ENCODE results near the gene RAI1.
"Not testable (repeated sequence)": the region's sequence is repeated elsewhere in the genome, so short reads cannot be mapped to it uniquely, and the experiment has no call there.

Gene RAI1

DNA sequence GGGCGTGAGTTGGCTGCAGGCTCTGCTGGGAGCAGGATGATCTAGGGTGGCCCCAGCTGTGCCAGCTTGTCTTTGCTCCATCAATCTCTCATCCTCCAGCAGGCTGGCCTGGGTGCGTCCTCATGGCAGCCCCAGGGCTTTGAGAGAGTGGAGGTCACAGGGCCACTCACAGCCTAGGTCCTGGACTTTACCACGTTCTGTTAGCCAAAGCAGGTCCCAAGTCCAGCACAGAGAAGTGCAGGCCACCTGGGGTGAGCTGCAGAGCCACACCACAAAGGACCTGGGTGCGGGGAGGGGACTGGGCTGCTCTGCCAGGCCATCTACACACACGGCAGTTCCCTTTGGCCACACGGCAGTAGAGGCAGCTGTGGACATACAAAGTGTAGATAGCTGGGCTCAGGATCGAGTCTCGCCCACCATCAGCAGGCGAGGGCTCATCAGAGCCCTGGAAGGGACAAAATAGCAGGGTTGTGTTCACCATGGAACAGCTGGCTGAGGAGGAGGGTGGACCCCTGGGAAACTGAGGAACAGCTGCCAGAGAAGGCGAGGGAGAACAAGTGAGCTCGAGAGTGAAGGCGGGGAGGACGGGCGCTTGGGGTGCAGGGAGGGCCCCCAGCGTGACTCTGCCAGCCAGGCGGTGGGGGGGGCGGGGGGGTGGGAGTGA is 125.5 kb downstream of the RAI1 start:
- DNase-seq: no peak

- no peak for DNase-seq
Observed at GRCh38 chr17:17807440-17807839, 126.2 kb downstream of the RAI1 start.

DNA sequence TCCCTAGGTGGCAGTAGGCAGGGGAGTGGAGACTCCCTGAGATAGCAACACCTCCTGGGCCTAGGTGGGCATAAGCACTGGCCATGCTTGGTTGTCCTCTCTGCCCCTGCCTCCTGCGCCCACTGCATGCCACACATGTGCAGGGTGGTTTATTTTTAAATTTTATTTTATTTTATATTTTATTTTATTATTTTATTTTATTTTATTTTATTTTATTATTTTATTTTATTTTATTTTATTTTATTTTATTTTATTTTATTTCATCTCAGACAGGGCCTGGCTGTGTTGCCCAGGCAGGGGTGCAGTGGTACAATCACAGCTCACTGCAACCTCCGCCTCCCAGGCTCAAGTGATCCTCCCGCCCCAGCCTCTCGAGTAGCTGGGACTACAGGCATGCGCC is 126.9 kb downstream of the RAI1 start:
- not testable (repeated sequence) for DNase-seq

- DNase-seq: no peak
Observed at GRCh38 chr17:17808706-17809432, 127.6 kb downstream of the RAI1 start.

GRCh38 chr17:17809531-17810083 is 128.3 kb downstream of the RAI1 start:
- DNase-seq: no peak

DNA sequence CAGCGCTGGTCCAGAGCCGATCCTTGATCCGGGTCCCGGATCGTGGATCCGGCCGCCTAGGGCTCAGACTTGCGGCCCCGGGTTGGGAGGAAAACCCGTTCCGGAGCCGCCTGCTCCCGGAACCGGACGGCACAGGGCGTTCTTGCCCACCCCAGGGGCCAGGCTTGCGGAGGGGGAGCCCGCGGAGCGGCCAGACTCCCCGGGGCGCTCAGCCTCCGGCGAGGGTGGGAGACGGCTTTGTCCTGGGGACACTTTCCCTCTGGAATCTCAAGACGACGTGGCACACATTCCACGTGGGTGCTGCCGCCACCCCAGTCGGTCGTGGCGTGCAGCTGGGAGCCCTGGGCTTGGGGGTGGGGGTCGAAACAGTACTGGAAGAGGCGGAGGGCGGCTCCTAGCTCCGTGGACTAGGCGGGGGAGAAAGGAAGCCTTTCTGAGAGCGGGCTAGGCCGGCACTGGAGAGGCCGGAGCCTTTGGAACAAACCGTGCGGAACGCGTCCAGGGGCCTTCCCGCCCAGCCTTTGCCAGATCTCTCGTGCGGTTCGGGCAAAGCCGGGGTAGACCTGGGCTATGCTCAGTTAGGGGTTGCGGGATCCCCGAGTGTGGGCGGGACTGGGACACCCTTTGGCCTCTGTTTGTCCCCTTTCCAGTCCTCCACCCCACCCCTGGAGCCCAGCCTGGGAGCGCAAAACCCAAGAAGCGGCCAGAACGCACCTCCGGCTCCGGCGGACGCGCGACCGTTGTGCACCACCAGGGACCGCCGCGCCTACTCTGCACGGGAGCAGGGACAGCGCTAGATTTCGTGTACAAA is 129.0 kb downstream of the RAI1 start:
- DNase-seq: no peak

DNA sequence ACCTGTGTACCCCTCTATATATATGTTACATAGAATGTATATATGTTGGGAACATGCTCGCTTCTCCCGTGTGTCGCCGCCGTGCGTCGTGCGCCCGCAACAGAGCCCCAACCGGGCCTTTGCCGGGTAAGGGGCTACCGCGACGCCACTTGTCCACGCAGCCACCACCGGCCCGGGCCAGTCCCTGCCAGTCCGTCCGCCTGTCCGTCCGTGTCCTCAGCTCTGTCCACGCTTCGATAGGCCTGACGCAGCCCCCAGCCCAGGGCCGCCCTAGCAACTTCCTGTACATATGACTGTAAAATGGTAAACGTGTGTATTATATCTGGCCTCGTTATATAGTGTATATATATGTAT is 129.6 kb downstream of the RAI1 start:
- no peak for DNase-seq

GRCh38 chr17:17811381-17812210 is 130.3 kb downstream of the RAI1 start:
- DNase-seq: no peak

- no peak for DNase-seq
Observed at GRCh38 chr17:17812211-17813054, 131.2 kb downstream of the RAI1 start.

DNA sequence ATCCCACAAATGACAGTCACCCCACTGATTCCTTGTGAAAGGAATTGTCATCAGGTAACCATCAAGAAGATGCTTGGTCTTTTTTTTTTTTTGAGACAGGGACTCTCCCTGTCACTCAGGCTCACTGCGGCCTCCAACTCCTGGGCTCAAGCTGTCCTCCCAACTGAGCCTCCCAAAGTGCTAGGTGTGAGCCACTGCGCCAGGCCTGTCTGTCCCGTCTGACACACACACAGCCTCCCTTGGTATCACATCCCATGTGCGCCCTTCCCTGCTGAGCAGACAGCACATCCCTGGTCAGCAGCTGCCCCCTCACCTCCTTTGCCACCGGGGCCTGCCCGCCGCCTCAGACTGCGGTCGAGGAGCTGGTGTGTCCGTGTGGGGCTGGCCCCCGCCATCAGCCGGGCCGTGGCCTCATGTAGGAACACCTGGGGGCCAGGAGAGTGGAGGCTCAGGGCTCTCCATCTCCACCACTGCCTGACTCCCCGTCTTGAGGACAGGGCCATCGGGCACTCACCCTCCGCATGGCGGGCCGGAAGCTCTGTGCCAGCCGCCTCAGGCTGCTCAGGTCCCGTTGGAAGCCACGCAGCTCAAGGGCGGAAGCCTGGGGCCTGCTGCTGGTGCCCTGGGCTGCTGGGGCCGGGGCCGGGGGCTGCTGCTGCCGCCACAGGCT is 131.9 kb downstream of the RAI1 start:
- DNase-seq: no peak

GRCh38 chr17:17813725-17814095 is 132.5 kb downstream of the RAI1 start:
- no peak for DNase-seq

DNA sequence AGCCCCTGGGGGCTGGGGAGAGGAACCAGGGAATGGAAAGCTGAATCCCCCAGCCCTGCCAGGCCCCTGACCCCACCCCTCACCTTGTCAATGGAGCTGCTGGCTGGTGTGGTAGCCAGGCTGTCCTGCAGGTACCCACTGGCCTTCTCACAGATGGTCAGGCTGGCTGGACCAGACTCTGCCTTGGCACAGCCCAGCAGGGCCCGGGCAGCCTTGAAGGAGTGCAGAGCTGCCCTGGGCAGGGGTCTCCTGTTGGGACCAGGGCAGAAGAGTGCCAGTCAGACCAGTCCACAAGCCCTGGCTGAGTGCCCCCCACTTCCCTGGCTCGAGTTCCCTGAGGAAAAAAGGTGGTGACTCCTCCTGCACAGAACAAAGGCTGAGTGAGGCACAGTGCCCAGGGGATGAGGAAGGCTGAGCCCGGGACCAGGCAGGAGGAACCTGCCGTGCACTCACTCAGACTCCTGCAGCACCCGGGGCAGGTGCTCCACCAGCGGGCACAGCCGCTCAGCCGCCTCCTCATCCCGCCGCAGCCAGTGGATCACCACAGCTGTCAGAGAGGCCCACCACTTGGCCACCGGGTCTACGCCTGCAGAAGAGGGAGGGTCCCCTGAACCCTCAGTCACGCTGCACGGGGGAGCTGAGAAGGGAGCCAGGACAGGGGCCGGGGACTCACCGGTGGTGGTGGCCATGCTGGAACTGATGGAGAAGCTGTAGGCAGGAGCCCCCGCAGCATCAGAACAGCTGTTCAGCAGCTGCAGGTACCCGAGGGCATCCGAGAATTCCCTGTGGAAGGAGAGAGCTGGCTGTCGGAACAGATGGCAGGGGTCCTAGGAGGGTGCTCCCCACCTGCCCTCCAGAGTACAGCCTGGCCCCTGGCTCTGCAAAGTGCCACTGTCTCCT is 133.2 kb downstream of the RAI1 start:
- no peak for DNase-seq

DNA sequence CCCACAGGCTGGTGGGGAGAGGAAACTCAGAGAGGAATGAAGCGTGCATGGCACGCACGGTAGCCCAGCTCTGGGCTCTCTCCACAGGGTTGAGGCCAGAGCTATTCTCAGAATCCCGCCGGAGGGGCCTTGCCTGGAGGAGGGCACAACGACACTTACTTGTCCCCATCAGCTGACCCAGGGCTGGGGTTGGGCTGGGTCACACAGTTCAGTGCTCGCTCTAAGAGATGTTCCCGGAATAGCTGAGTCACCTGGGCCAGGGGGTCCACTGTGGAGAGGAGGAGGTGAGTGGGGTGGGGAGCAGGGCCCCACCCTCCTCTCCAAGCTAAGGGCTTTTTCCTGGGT is 133.8 kb downstream of the RAI1 start:
- no peak for DNase-seq

- no peak for DNase-seq
Observed at GRCh38 chr17:17815436-17816200, 134.4 kb downstream of the RAI1 start.

DNA sequence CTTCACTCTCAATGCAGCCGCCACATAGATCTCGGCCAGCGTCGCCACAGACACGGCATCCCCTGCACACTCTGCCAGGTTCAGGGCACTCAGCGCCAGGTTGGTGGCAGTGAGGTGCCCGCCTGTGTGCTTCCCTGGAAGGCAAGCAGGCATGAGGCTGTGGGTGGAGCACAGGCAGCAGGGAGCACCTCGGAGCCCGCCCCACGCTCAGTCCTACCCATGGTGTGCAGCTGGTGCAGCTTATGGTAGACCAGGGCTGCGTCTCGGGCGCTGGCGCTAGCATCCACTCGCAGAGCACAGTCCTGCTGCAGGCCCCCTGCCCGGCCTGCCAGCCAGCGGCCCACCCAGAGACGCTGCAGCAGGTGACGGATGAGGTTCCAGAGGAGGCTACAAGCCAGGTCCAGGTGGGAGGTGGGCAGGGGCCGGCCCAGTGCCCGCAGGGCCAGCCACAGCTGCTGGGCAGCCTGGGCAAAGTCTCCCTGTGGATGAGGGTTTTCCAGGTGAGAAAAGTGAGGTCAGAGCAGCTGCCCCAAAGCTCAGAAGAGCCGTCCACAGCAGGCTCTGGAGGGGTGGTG is 135.1 kb downstream of the RAI1 start:
- no peak for DNase-seq

GRCh38 chr17:17816831-17817551 is 135.7 kb downstream of the RAI1 start:
- DNase-seq: no peak

DNA sequence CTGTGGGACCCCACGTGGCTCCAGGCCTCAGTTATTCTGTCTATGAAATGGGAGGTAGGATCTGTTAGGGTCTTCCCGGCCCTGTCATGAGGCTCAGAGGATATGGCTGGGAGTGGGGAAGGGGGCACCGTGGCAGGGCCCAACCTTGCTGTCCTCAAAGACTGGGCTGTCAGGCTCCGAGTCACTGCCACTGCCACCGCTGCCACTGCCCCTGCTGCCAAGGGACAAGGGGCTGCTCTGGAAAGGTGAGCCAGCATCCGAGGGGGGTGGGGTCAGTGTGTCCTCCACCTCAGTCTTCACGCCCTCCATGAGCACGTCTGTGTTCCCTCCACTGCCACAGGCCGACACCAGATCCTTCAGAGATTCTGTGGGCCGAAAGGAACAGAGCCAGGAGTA is 136.3 kb downstream of the RAI1 start:
- DNase-seq: no peak

DNA sequence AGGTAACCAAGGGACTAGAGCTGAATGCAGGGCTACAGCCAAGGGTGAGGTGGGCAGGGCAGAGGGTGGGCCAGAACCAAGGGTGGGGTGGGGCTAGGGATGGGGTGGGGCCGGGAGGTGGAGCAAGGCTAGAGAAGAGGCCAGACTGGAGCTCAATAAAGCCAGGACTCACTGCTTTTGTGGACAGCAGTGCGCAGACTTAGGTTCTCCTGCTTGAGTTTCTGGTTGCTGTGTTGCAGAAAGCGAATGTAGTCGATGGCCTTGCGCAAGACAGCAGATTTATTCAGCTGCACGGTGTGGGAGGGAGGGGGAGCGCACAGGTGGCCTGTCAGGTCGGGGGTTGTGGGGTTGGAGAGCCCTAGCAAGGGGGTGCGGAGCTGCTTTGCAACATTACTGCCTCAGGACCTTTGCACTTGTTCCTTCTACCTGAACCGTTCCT is 136.8 kb downstream of the RAI1 start:
- no peak for DNase-seq

Measured in NCI-H446 treated with DMSO at 0.1 percent for 48 hours (cell line).